GM23248 (cell line): ENCODE results near the gene SERAC1. TPM values are rescaled to one million over a fixed set of nuclear protein-coding genes. Genes with fewer than 3 reads are reported as not detected.

Experiments used
- DNase-seq: peaks from one replicate; pipeline ENCODE4 v3.0.0-alpha.2; 2015
- H2AFZ ChIP-seq: fragments of 200-600 bp; sonication (generic); 2 replicates; pipeline ENCODE4 v1.6.1; 2016; ENCODE audit warnings: antibody characterized with exemption
- H3F3A ChIP-seq: fragments of 200-600 bp; sonication (generic); 2 replicates; pipeline ENCODE4 v1.6.1; 2016; ENCODE audit warnings: mild to moderate bottlenecking, antibody characterized with exemption, mixed run types; ENCODE audit not compliant: insufficient read depth
- H3K27ac ChIP-seq: fragments of 200-600 bp; sonication (generic); 2 replicates; pipeline ENCODE4 v1.5.1; 2016; ENCODE audit warnings: mild to moderate bottlenecking
- H3K27me3 ChIP-seq: fragments of 200-600 bp; sonication (generic); replicated peaks from 2 replicates; pipeline ENCODE4 v1.6.1; 2016; ENCODE audit warnings: mild to moderate bottlenecking; ENCODE audit not compliant: insufficient read depth
- H3K36me3 ChIP-seq: fragments of 200-600 bp; sonication (generic); 2 replicates; pipeline ENCODE4 v1.6.1; 2016; ENCODE audit warnings: low read depth, mild to moderate bottlenecking
- H3K4me1 ChIP-seq: fragments of 200-600 bp; sonication (generic); 2 replicates; pipeline ENCODE4 v1.6.1; 2016; ENCODE audit warnings: mild to moderate bottlenecking; ENCODE audit not compliant: insufficient read depth
- H3K4me2 ChIP-seq: fragments of 200-600 bp; sonication (generic); one replicate; pipeline ENCODE4 v1.6.1; 2016; ENCODE audit warnings: mild to moderate bottlenecking; ENCODE audit not compliant: unreplicated experiment
- H3K4me3 ChIP-seq: fragments of 200-600 bp; sonication (generic); 2 replicates; pipeline ENCODE4 v1.5.1; 2016; ENCODE audit warnings: mild to moderate bottlenecking
- H3K79me2 ChIP-seq: fragments of 200-600 bp; sonication (generic); 2 replicates; pipeline ENCODE4 v1.6.1; 2016; ENCODE audit warnings: mild to moderate bottlenecking; ENCODE audit not compliant: insufficient read depth
- H3K9ac ChIP-seq: fragments of 200-600 bp; sonication (generic); 2 replicates; pipeline ENCODE4 v1.6.1; 2016; ENCODE audit warnings: mild to moderate bottlenecking
- H3K9me2 ChIP-seq: fragments of 200-600 bp; sonication (generic); 2 replicates; pipeline ENCODE4 v1.6.1; 2016; ENCODE audit warnings: mixed run types, mild to moderate bottlenecking, moderate library complexity; ENCODE audit not compliant: insufficient read depth
- H3K9me3 ChIP-seq: fragments of 200-600 bp; sonication (generic); one replicate; pipeline ENCODE4 v1.6.1; 2017; ENCODE audit warnings: low read depth
- H4K20me1 ChIP-seq: fragments of 200-600 bp; sonication (generic); 2 replicates; pipeline ENCODE4 v1.6.0; 2016; ENCODE audit not compliant: insufficient read depth
- EZH2 ChIP-seq: fragments of 200-600 bp; sonication (generic); IDR thresholded peaks from 2 replicates; pipeline ENCODE4 v1.6.1; 2018; ENCODE audit warnings: antibody characterized with exemption, mild to moderate bottlenecking; ENCODE audit not compliant: insufficient read depth, poor library complexity, severe bottlenecking
- EZH2phosphoT487 ChIP-seq: fragments of 200-600 bp; sonication (generic); IDR thresholded peaks from 2 replicates; pipeline ENCODE4 v1.6.1; 2018; ENCODE audit warnings: antibody characterized with exemption, moderate library complexity, mild to moderate bottlenecking, low read depth; ENCODE audit not compliant: insufficient read depth
- WGBS, 2 experiments: methylation state at CpG; one replicate each; pipeline ENCODE4 v1.1.6; 2015 to 2017; ENCODE audit warnings: low lambda C conversion rate in 2 of 2, low coverage in 1 of 2; ENCODE audit errors: missing lambda C conversion rate in 2 of 2; 5-methylcytosine and 5-hydroxymethylcytosine counted together
- in situ Hi-C: fragments of 300-500 bp; cut with MboI; formaldehyde crosslinking; loops from 2 replicates; pipeline ENCODE4 v1.15.0; 2020
- polyA plus RNA-seq: library from polyadenylated mRNA; unstranded; fragments of >200 nt; fragmentation: Nextera tagmentation; extraction: Ambion mirVana; gene quantifications from 2 replicates; pipeline ENCODE4 v1.2.1, GENCODE V29; 2016
- total RNA-seq: library from RNA; depleted of rRNA; stranded (reverse); fragments of >200 nt; shearing (Covaris generic); gene quantifications from 2 replicates; pipeline ENCODE4 v1.2.3, GENCODE V29; 2014

Gene SERAC1
- total and polyA plus RNA-seq, 2 experiments from 2014 or later = 8.4 to 10.8 TPM

DNA sequence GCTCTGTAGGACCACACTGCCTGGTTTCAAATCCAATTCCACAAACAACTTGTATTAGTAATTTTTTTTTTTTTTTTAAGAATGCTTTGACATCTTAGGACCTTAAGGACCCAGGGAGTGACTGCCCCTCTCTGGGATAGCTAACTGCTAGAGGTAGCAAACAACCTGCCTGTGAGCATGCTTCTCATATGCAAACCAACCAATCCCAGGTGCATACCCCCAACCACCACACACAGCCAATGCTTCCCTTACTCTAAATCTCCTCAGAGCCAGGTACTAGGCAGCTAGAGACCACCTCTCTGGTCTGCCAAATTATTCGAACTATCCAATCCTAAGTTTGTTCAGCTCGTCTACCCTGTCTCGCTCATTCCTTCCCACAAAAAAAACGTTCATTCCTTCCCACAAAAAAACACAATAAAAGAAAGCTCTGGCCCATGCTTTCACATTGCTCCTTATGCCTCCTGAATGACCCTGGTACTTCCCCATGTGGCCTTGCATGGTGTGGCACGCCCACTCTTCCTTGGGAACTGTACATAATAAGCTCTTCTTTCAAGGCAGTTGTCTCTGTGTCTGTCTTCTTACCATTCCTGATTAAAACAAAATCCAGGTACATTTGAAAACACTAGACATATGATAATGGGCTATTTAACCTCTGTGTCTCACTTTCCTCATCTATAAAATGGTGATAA, 6.4 kb downstream of the SERAC1 start:
- WGBS, 2 experiments = 80 to 98% methylated on average over 4 to 5 of the region's 5 CpGs
- Histone ChIP-seq H3K27ac (peak overlapping the region; percentile 18; the same call in 1 of the 2 replicates), H3K9me3 (no peaks in the 10 kb centered on the region), H3K27me3 (no peaks in the 10 kb centered on the region), H3K79me2 (peaks cover 34% of the 10 kb centered on the region), H3K4me1 (peaks cover 28% of the 10 kb centered on the region), H4K20me1 (no peaks in the 10 kb centered on the region), H3K36me3 (no peaks in the 10 kb centered on the region), H3K9ac (no peak overlapping the region), H3F3A (peaks cover 32% of the 10 kb centered on the region), H2AFZ (no peak overlapping the region), H3K4me2 (no peak overlapping the region), H3K4me3 (no peak overlapping the region), H3K9me2 (no peaks in the 10 kb centered on the region)
- TF ChIP-seq EZH2phosphoT487 (no peak), EZH2 (no peak)
- peak; percentile 4 for DNase-seq
- in situ Hi-C loops = no loop called here

DNA sequence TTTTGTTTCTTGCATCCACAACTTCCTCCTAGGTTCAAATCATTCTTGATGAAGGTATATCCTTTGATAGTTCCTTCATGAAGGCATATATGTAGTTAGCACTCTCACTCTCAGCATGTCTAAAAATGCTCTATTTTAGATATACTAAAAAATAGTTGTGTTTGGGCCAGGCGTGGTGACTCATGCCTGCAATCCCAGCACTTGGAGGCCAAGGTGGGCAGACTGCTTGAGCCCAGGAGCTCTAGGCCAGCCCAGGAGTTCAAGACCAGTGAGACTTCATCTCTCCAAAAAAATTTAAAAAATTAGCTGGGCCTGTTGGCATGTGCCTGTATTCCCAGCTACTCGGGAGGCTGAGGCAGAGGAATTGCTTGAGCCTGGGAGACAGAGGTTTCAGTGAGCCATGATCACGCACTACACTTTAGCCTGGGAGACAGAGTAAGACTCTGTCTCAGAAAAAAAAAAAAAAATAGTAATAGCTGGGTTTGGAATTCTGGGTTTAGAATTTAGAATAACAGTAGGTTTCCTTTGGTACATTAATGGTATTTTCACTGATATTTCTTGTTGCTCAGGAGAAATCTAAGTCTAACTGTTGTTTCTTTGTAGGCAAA, 7.0 kb downstream of the SERAC1 start:
- Histone ChIP-seq H3K79me2 (peaks cover 27% of the 10 kb centered on the region), H3K9me2 (no peaks in the 10 kb centered on the region), H3K27me3 (no peaks in the 10 kb centered on the region), H3K9me3 (no peaks in the 10 kb centered on the region), H4K20me1 (no peaks in the 10 kb centered on the region), H3K36me3 (no peaks in the 10 kb centered on the region), H2AFZ (no peak overlapping the region), H3K27ac (peak overlapping the region; percentile 18; the same call in 1 of the 2 replicates), H3F3A (peaks cover 32% of the 10 kb centered on the region), H3K9ac (no peak overlapping the region), H3K4me3 (no peak overlapping the region), H3K4me2 (peak overlapping the region; percentile 31), H3K4me1 (peaks cover 28% of the 10 kb centered on the region)
- TF ChIP-seq EZH2 (no peak), EZH2phosphoT487 (no peak)
- 75 to 77% methylated on average over 3 of the region's 3 CpGs for WGBS, 2 experiments
- in situ Hi-C loops = no loop called here
- peak; percentile 68 for DNase-seq

DNA sequence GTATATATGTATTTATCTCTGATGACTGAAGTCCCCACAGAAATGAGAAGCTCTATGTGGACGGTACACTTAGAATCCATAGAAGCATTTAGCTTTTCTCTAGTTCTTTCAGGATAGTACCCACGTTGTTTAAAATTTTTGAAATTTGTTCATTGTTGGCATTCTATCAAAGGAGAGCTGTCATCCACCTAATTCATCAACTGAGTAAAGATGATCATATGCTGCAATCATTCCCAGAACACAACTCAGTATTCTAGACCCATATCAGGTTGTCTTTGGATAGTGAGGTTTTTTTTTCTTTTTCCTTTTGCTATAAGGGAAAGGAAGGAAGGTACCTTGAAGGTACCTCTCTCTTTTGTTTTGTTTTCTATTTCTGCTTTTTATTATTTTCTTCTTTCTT, 9.3 kb downstream of the SERAC1 start:
- TF ChIP-seq EZH2phosphoT487 = no peak
- TF ChIP-seq EZH2 = no peak
- no peaks in the 10 kb centered on the region for H4K20me1 ChIP-seq
- no peaks in the 10 kb centered on the region for H3K9me2 ChIP-seq
- DNase-seq = peak; percentile 60
- in situ Hi-C loops = no loop called here
- no peak overlapping the region for H3K9ac ChIP-seq
- no peaks in the 10 kb centered on the region for H3K27me3 ChIP-seq
- no peaks in the 10 kb centered on the region for H3K36me3 ChIP-seq
- peak overlapping the region; percentile 5; the same call in 1 of the 2 replicates for H3K27ac ChIP-seq
- peaks cover 11% of the 10 kb centered on the region; the same call in 1 of the 2 replicates for H3K79me2 ChIP-seq
- H2AFZ ChIP-seq = no peak overlapping the region
- H3F3A ChIP-seq = peaks cover 32% of the 10 kb centered on the region
- H3K4me1 ChIP-seq = peaks cover 28% of the 10 kb centered on the region
- peak overlapping the region; percentile 18 for H3K4me2 ChIP-seq
- no peaks in the 10 kb centered on the region for H3K9me3 ChIP-seq
- WGBS, 2 experiments = 26 to 36% methylated on average over 2 of the region's 2 CpGs
- H3K4me3 ChIP-seq = no peak overlapping the region

DNA sequence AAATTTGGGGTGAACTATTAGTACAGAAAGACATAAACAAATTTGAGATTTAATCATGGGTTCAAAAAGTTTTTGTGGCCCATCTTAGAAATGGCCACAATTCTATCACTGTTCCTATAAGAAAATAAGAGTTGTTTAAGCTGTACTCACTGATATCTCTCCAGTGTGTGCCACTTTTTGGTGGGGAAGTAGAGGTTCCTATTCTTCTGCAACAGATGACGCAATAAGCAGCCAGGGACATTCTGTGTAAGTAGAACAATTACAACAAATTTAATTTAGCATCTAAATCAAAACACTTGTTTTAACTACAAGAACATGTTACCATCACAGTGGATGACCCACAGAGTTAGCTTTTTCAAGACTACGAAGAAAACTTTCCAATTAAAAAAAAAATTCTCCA, 9.9 kb downstream of the SERAC1 start:
- H3K4me2 ChIP-seq = peak overlapping the region; percentile 18
- no peaks in the 10 kb centered on the region for H3K27me3 ChIP-seq
- H3F3A ChIP-seq = peaks cover 32% of the 10 kb centered on the region
- H3K79me2 ChIP-seq = peaks cover 11% of the 10 kb centered on the region; the same call in 1 of the 2 replicates
- H3K4me3 ChIP-seq = no peak overlapping the region
- 51 to 60% methylated on average over 2 of the region's 2 CpGs for WGBS, 2 experiments
- TF ChIP-seq EZH2phosphoT487 (no peak), EZH2 (no peak)
- no peaks in the 10 kb centered on the region for H3K9me3 ChIP-seq
- H2AFZ ChIP-seq = no peak overlapping the region
- H3K27ac ChIP-seq = 0 out of 2 replicates have a peak overlapping the region, but pooled peaks have one; percentile 5
- peaks cover 28% of the 10 kb centered on the region for H3K4me1 ChIP-seq
- no peaks in the 10 kb centered on the region for H3K36me3 ChIP-seq
- in situ Hi-C loops = no loop called here
- no peak overlapping the region for H3K9ac ChIP-seq
- peak; percentile 26 for DNase-seq
- H3K9me2 ChIP-seq = no peaks in the 10 kb centered on the region
- no peaks in the 10 kb centered on the region for H4K20me1 ChIP-seq
